ENCODE results near the gene TMEM273.

Gene TMEM273

DNA sequence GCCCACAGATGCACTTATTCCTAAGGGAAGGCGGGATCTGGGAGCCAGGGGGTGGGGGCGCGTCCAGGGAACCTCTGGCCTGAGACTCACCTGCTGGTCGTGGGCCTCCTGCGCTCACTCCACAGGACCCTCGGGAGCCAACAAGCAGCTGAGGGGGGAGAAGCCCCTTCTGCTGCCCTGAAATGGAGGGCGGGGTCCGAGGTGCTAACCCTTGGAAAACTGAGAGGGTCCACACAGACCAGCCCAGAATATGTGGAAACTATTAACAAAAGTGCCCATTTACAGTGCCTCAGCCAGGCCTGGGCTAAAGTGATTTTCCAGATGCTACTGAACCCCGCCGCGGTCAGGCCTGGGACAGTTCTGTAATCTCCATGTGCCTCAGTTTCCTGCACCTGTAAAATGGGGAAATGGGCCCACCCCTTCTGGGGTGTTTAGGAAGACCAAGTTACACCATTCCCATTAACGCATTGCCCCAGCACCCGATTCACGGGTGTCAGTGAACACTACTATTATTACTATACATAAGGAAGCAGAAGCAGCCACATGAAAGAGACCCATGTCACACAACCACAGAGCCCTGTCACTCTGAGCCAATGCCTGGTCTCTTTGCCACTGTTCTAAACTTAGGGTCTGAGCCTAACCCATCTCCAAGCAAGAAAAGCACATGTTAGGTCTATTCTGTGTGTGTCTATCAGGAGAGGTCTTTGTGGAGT is 72.2 kb downstream of the TMEM273 start:
- DNase-seq (ENCODE audit: low spot score), result no peak

DNA sequence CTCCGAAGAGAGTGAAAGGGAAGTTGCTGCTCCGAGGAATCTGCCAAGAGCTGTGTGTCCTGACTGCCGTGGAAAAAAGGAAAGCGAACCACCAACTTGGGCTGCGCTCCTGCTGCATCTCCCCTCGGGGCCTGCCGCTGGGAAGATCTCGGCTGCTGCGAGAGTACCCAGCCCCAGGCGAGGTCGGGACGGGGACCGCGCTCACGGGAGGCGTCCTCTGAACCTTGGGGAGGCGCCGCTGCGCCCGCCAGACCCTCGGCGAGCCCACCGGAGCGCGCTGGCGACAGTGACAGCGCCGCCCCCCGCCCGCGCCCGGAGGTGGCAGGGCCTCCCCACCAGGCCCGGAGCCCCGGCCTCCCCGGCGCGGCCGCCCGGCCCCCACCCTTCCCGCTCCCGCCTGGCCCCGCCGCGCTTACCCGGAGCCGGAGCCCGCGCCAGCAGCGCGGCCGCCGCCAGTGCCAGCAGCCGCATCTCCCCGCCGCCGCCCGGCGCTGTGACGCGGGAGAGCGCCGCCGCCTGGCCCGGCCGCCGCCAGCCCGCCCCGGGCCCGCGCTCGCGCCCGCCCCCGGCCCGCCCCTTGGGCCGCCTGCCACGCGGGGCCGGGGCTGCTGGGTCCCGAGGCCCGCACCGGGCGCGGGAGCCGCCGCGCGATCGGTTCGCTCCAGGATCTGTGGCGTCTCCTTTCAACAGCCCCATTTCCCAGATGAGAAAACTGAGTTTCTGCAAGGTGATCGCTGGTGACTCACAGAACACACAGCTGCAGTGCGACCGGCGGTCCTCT is 73.0 kb downstream of the TMEM273 start, which contains the start of gene VSTM4:
Gene VSTM4 (minus strand): TSS at position 508 of the 781 bp plus-strand sequence. CDS start 37 bp downstream, at position 471.
- DNase-seq (ENCODE audit: low spot score), result peak; percentile 70

DNA sequence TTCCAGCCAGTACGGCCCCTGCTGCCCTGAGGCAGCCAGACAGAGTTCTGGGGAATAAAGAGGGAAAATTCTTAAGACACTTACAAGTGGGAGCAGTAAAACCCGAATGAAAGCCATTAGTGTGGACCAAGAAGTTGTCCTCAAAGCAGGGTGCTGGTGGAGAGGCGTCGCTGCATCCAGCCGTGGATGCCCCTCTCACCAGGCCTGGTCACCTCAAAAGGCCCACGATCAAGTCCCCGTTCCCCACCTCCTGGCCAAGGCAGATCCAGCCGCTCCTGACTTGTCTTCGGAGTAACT is 73.5 kb downstream of the TMEM273 start:
- no peak for DNase-seq (ENCODE audit: low spot score)

DNA sequence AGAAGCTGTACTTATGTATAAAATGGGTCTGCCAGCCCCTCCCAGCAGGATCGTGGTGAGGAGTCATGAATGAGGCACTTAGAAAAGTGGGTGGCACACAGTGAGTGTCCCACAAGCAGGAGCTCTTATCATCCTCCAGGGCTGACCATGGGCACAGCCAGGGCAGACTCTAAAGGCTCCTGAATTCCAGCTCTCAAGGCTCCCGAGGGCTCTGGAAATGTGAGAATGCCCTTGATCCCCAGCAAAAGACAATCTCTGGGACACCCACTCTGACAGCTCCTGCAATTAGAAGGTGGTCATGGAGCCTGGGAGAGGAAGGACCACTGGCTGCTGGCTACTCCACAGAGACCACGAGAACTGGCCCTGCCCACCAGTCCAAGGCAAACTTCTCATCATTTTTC is 74.5 kb downstream of the TMEM273 start:
- peak; percentile 48 for DNase-seq (ENCODE audit: low spot score)

DNA sequence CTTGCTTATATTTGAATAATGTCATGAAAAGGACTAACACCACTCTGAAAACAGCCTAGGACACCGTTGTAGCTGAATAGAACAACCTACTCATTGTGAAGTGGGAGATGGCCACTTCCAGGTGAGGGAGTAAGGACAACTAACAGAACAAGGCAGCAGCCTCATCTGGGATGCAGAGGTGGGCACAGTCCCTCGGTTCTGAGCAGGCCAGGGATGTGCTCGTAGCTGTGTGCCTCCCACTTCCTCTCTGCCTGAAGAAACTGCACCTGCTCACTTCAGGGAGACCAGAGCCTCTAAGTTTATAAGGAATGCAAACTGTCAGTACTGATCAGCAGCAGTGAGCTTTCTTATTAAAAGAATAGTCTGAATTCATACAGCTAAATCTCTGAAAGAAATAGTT is 75.3 kb downstream of the TMEM273 start:
- no peak for DNase-seq (ENCODE audit: low spot score)

DNA sequence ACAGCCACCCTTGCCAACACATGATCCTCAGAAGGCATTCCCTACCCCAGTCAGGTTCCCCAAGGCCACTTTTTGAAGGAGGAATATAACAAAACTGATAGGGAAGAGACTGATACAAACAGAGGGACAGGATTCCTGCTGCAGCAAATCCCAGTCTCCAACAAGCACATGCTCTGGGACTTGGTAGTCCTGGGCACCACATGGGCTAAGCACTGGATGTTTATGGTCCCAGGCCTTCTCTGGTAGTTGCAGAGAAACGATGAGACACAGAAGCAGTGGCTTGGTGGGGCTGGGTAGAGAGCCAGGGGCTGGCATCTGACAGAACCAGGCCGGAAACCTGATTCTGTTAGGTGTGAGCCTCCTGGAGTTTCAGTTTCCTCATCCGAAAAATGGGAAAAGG is 76.1 kb downstream of the TMEM273 start:
- no peak for DNase-seq (ENCODE audit: low spot score)

DNA sequence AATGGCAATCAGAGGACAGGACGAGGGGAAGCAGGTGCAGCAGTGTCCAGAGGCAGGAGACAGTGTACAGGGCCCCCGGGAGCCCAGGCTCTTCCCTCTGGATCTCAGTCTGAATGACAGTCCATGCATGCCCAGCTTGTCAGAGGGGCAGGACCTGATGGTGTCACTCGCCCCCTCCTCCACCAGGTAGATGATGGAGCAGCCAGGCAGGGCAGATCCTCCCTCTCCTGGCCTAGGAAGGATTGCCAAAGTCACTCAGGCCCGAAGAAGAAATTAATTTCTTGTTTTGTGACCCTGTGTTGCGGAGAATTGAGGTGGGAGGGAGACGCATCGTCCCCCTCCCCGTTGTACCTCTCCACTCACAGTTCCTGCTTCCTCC is 76.9 kb downstream of the TMEM273 start:
- no peak for DNase-seq (ENCODE audit: low spot score)

DNA sequence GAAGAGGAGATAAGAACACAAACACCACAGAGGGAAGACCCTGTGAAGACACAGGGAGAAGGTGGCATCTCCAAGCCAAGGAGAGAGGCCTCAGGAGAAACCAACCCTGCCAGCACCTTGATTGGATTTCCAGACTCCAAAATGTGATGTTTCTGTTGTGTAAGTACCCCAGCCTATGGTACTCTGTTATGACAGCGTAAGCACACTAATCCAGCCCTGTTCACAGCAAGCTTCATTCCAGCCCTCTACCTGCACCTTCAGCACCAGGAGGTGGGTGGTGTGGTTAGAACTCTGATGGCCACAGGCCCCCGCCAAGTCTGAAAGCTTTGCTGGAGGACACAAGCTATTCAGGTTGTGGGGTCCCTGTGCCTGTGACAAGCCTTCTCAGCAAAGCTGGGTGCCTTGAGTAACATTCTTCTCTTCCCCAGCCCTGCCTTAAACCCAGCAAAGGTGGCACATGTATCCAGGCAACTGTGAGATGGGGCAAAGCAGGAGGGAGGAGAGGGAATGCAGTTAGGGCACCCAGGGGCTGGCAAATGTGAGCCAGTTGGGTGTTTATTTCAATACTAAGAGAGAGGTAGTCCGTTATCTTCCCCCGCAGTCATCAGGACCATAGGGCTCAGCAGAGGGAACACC is 77.4 kb downstream of the TMEM273 start:
- DNase-seq (ENCODE audit: low spot score), result no peak

DNA sequence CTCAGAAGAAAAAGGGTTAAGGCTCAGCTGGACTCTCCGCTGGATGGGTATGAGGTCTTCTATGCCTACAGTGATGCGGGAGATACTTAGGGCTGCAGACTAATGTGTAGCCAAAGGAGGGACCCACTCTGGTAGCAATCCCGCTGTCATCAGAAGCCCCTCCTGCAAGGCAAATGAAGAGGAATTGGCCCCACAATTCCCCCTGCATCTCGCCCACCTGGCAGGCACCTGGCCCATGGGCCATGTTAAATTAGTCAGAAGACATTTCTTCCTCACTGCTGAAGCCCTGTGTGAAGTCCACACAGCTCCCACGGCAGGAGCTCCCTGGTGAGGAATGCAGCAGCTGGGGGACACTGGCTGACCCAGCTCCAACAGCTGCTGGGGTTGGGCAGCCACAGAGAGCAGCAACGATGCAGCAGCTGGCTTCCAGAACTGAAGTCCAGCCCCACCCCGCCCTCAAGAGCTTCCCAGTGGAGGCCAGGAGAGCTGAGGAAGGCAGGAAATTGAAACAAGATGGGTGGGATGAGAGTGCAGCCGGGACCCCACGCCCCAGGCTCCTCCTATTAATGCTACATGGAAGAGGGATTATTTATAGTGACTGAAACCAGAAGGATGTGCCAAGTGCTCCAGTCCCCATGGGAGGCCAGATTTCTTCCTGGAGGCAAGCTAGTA is 78.4 kb downstream of the TMEM273 start:
- DNase-seq (ENCODE audit: low spot score), result peak; percentile 89

DNA sequence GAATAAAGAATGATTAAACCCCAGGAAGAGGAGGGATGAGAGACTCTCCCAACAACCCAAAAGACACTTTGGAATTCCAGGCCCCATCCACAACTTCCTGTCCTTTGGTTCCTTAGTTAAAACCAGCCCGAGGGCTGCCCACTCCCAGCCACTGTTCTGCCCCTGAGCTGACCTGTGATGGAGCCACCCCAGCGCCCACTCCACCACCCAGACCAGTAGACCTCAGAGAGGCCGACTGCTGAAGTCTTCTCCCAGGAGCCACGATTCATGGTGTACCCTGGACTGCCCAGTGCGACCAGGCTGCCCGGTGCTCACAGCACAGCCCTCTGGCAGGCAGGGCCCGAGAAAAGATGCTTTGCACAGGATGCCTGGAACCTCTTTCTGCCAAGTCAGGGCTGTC is 79.5 kb downstream of the TMEM273 start:
- no peak for DNase-seq (ENCODE audit: low spot score)

DNA sequence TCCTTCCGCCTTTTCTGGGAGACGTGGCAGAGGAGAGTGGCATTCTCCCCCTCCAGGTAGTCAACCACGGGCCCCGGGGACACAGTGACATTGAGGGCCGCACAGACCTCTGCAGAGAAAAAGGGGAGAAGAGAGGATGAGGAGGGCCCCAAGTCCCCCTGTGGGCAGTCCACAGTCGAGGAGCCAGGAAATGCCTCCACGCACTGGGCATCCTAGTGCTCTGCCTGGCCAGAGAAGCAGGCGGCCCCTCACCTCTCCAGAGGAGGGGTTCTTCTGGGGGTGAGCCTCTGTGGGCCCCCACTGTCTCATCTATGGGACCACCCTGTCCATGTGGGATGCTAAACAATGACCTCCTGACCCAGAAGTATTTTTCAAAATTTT is 80.3 kb downstream of the TMEM273 start:
- DNase-seq (ENCODE audit: low spot score), result no peak

DNA sequence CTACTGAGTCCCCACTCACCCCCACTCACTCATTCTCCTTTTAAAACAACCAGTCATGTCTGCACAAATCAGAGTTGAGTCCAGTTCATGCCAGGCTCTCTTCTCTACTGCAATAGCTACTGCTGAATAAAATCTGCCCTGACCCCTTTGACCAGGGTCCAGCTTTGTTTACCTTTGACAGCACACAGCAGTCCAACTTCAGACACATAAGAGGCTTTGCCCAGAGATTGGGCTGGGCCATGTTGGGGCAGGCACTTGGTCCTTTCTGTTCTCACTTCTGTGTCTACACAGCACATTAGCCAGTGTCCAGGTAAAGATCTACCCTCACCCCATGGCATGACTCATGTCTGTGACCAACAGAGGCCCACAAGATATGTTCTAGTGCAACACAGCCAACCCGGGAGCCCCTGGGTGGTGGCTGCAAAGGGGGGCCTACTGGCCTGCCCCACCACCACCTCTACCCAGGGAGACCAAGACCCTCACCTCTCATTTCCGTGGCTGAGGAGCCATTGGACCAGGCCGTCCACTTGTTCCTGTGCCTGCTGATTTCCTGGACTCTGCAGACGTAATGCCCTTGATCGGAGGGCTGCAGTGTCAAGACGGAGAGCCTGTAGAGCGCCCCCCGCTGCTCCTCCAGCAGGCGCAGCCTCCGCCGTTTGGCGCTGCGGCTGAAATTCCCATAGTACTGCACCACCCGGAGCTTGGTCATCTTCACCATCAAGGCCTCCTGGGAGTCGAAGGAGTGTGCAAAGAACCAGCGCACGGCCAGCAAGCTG is 80.9 kb downstream of the TMEM273 start:
- DNase-seq (ENCODE audit: low spot score), result no peak

DNA sequence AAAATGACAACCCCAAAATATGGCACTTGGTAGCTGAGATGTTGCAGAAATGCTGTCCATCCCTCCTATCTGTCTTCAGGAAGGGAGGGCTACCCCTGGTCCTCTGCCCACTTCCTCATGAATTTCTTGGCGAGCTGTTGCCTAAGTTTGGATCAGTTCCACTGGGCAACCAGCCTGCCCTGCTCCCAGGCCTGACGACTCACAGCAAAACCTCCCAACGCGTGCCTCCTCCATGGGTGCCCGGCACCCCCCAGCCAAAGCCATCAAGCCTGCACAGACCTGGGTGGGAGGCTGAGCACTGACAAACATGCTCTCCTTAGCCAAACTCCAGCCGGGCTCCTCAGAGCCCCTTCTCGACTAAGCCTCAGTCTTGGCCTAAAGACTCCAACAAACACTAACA is 81.7 kb downstream of the TMEM273 start:
- DNase-seq (ENCODE audit: low spot score), result peak; percentile 48

DNA sequence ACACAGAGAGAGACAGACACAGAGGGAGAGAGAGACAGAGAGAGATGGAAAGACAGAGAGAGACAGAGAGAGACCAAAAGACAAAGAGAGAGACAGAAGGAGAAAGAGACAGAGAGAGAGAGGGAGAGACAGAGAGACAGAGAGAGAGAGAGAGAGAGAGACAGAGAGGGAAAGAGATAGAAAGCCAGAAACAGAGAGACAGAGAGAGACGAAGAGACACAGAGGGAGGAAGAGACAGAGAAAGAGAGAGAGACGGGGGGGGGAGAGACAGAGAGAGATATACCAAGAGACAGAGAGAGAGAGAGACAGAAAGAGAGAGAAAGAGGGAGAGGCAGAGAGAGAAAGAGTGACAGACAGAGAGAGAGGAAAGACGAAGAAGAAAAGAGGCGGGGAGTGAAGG is 83.1 kb downstream of the TMEM273 start:
- no peak for DNase-seq (ENCODE audit: low spot score)
